ENCODE measurements around the gene HSPA5.
"Not testable (repeated sequence)": the region's sequence is repeated elsewhere in the genome, so short reads cannot be mapped to it uniquely, and the experiment has no call there.

HSPA5 gene

GRCh38 chr9:125241863-125242739 is 958 bp upstream of the HSPA5 start:
- DNase-seq = no peak

GRCh38 chr9:125240649-125240999 is 519 bp downstream of the HSPA5 start:
- DNase-seq = peak; percentile 4 to 82 (median 64)

GRCh38 chr9:125239631-125240597 is 1.2 kb downstream of the HSPA5 start:
- DNase-seq = no peak

- peak in 1 of 3 experiments; percentile 11 for DNase-seq
Observed at GRCh38 chr9:125238915-125239446, 2.2 kb downstream of the HSPA5 start.

- DNase-seq = peak in 1 of 3 experiments; percentile 13
Observed at GRCh38 chr9:125238127-125238914, 2.8 kb downstream of the HSPA5 start.

- DNase-seq = peak in 1 of 3 experiments; percentile 43
Observed at GRCh38 chr9:125236520-125237159, 4.5 kb downstream of the HSPA5 start.

- no peak for DNase-seq
Observed at GRCh38 chr9:125235804-125236519, 5.2 kb downstream of the HSPA5 start.

- DNase-seq = not testable (repeated sequence)
Observed at GRCh38 chr9:125234099-125234498, 7.0 kb downstream of the HSPA5 start.

- DNase-seq = peak in 1 of 3 experiments; percentile 21
Observed at GRCh38 chr9:125233678-125234077, 7.5 kb downstream of the HSPA5 start.

- DNase-seq = no peak
Observed at GRCh38 chr9:125227761-125228160, 13.4 kb downstream of the HSPA5 start.

GRCh38 chr9:125224858-125225257 is 16.3 kb downstream of the HSPA5 start:
- not testable (repeated sequence) for DNase-seq

GRCh38 chr9:125218621-125219020 is 22.5 kb downstream of the HSPA5 start:
- DNase-seq = no peak

- no peak for DNase-seq
Observed at GRCh38 chr9:125214186-125214585, 27.0 kb downstream of the HSPA5 start.

- DNase-seq = no peak
Observed at GRCh38 chr9:125204477-125204876, 36.7 kb downstream of the HSPA5 start.

- DNase-seq = no peak
Observed at GRCh38 chr9:125202846-125203618, 38.1 kb downstream of the HSPA5 start.

GRCh38 chr9:125200216-125201047 is 40.7 kb downstream of the HSPA5 start, which contains the start of gene RABEPK:
Gene RABEPK (plus strand): TSS chr9:125200542. CDS start chr9:125203014, 2,472 bp downstream.
- DNase-seq = peak; percentile 83 to 96 (median 93)

- DNase-seq = not testable (repeated sequence)
Observed at GRCh38 chr9:125195591-125195990, 45.6 kb downstream of the HSPA5 start.

- not testable (repeated sequence) for DNase-seq
Observed at GRCh38 chr9:125194466-125194865, 46.7 kb downstream of the HSPA5 start.

GRCh38 chr9:125190361-125190801 is 50.8 kb downstream of the HSPA5 start:
- peak in 2 of 3 experiments; percentile 73 to 81 for DNase-seq

All from NCI-H1417 (cell line).